GM06990 (cell line): ENCODE data around the gene CCHCR1.

Experiments used
- DNase-seq: peaks from one replicate; pipeline ENCODE4 v3.0.0-alpha.2; 2011; ENCODE audit not compliant: insufficient read length; ENCODE audit errors: extremely low read depth
- H3K27me3 ChIP-seq: replicated peaks from 2 replicates; pipeline ENCODE4 v1.6.0; 2011; ENCODE audit warnings: low read length; ENCODE audit not compliant: control insufficient read depth, insufficient read depth
- H3K36me3 ChIP-seq: 2 replicates; pipeline ENCODE4 v1.5.1; 2011; ENCODE audit warnings: low read length; ENCODE audit not compliant: control insufficient read depth, insufficient read depth
- H3K4me3 ChIP-seq: replicated peaks from 2 replicates; pipeline ENCODE4 v1.5.1; 2011; ENCODE audit warnings: low read depth, mild to moderate bottlenecking, control low read depth, low read length
- TF ChIP-seq, protein P1 (sequence below): IDR thresholded peaks from 2 replicates; pipeline ENCODE4 v1.5.1; 2011; ENCODE audit warnings: low read length, control low read depth, mild to moderate bottlenecking, inconsistent platforms; ENCODE audit not compliant: insufficient read depth, poor library complexity, severe bottlenecking

CCHCR1 gene

GRCh38 chr6:31092769-31093505 lies 64.7 kb downstream of the CCHCR1 start:
- Histone ChIP-seq H3K27me3 (no peaks in the 10 kb centered on the region; the same call in none of the 2 replicates), H3K4me3 (no peak overlapping the region)
- no peak for DNase-seq

More at GRCh38 chr6:31092769-31093505, 64.7 kb downstream of the CCHCR1 start:
- no peaks in the 10 kb centered on the region for H3K36me3 ChIP-seq
- TF ChIP-seq, protein P1, sequence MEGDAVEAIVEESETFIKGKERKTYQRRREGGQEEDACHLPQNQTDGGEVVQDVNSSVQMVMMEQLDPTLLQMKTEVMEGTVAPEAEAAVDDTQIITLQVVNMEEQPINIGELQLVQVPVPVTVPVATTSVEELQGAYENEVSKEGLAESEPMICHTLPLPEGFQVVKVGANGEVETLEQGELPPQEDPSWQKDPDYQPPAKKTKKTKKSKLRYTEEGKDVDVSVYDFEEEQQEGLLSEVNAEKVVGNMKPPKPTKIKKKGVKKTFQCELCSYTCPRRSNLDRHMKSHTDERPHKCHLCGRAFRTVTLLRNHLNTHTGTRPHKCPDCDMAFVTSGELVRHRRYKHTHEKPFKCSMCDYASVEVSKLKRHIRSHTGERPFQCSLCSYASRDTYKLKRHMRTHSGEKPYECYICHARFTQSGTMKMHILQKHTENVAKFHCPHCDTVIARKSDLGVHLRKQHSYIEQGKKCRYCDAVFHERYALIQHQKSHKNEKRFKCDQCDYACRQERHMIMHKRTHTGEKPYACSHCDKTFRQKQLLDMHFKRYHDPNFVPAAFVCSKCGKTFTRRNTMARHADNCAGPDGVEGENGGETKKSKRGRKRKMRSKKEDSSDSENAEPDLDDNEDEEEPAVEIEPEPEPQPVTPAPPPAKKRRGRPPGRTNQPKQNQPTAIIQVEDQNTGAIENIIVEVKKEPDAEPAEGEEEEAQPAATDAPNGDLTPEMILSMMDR = no peak
